KMS-11 (cell line): ENCODE data around the gene CEP63.

Source experiments
- H2AFZ ChIP-seq: fragments of 200-600 bp; sonication (generic); 2 replicates; pipeline ENCODE4 v1.6.1; 2016; ENCODE audit warnings: antibody characterized with exemption, mixed run types, low read depth
- H3K27ac ChIP-seq: fragments of 200-600 bp; sonication (generic); 2 replicates; pipeline ENCODE4 v1.6.1; 2016; ENCODE audit warnings: mild to moderate bottlenecking, mixed run types
- H3K27me3 ChIP-seq: fragments of 200-600 bp; sonication (generic); 2 replicates; pipeline ENCODE4 v1.6.1; 2017; ENCODE audit warnings: mild to moderate bottlenecking, low read depth, mixed run types, moderate library complexity; ENCODE audit not compliant: insufficient read depth
- H3K36me3 ChIP-seq: fragments of 200-600 bp; sonication (generic); 2 replicates; pipeline ENCODE4 v1.6.1; 2017; ENCODE audit warnings: mild to moderate bottlenecking, mixed run types; ENCODE audit not compliant: insufficient read depth
- H3K4me1 ChIP-seq: fragments of 200-600 bp; sonication (generic); 2 replicates; pipeline ENCODE4 v1.6.1; 2016; ENCODE audit warnings: mild to moderate bottlenecking, low read depth, mixed run types; ENCODE audit not compliant: poor library complexity, severe bottlenecking
- H3K4me2 ChIP-seq: fragments of 200-600 bp; sonication (generic); 2 replicates; pipeline ENCODE4 v1.7.0; 2016; ENCODE audit warnings: mild to moderate bottlenecking, mixed run types
- H3K4me3 ChIP-seq: fragments of 200-600 bp; sonication (generic); IDR thresholded peaks from 2 replicates; pipeline ENCODE4 v1.6.1; 2017; ENCODE audit warnings: low read depth, low read length, mixed read lengths; ENCODE audit not compliant: insufficient read depth
- H3K79me2 ChIP-seq: fragments of 200-600 bp; sonication (generic); 2 replicates; pipeline ENCODE4 v1.6.1; 2016; ENCODE audit warnings: low read depth, mixed run types; ENCODE audit not compliant: insufficient read depth
- H3K9ac ChIP-seq: fragments of 200-600 bp; sonication (generic); 2 replicates; pipeline ENCODE4 v1.6.1; 2016; ENCODE audit warnings: mild to moderate bottlenecking, mixed run types
- H4K20me1 ChIP-seq: fragments of 200-600 bp; sonication (generic); 2 replicates; pipeline ENCODE4 v1.6.1; 2016; ENCODE audit warnings: mild to moderate bottlenecking, mixed run types; ENCODE audit not compliant: insufficient read depth
- CTCF ChIP-seq: fragments of 200-600 bp; sonication (generic); conservative IDR thresholded peaks from 2 replicates; pipeline ENCODE4 v1.6.1; 2017; ENCODE audit warnings: low read depth, mild to moderate bottlenecking, antibody characterized with exemption, low read length, moderate library complexity, mixed read lengths

CEP63 gene

GRCh38 chr3:134474956-134475355, 10.9 kb upstream of the CEP63 start:
- Histone ChIP-seq H3K4me1 (peaks cover 4% of the 10 kb centered on the region), H3K27me3 (no peaks in the 10 kb centered on the region), H2AFZ (no peak overlapping the region), H3K4me2 (no peak overlapping the region), H3K27ac (no peak overlapping the region), H3K9ac (no peak overlapping the region), H3K36me3 (no peaks in the 10 kb centered on the region), H3K79me2 (no peaks in the 10 kb centered on the region), H4K20me1 (no peaks in the 10 kb centered on the region), H3K4me3 (no peak overlapping the region)
- TF ChIP-seq CTCF = no peak

- Histone ChIP-seq H3K4me2 (no peak overlapping the region), H4K20me1 (no peaks in the 10 kb centered on the region), H3K79me2 (no peaks in the 10 kb centered on the region), H3K4me3 (no peak overlapping the region), H3K9ac (no peak overlapping the region), H3K36me3 (no peaks in the 10 kb centered on the region), H2AFZ (no peak overlapping the region), H3K4me1 (peaks cover 4% of the 10 kb centered on the region), H3K27me3 (no peaks in the 10 kb centered on the region), H3K27ac (no peak overlapping the region)
- TF ChIP-seq CTCF = no peak
These were observed 9.6 kb upstream of the CEP63 start for GRCh38 chr3:134476306-134476705.

- no peak overlapping the region for H3K9ac ChIP-seq
- H3K27ac ChIP-seq = no peak overlapping the region
- H3K4me3 ChIP-seq = no peak overlapping the region
- no peaks in the 10 kb centered on the region for H4K20me1 ChIP-seq
- no peak overlapping the region for H2AFZ ChIP-seq
- H3K36me3 ChIP-seq = 0 out of 2 replicates have a peak, but pooled peaks cover 6% of the 10 kb centered on the region
- no peak overlapping the region for H3K4me2 ChIP-seq
- H3K4me1 ChIP-seq = peaks cover 4% of the 10 kb centered on the region
- H3K79me2 ChIP-seq = no peaks in the 10 kb centered on the region
- no peaks in the 10 kb centered on the region for H3K27me3 ChIP-seq
- TF ChIP-seq CTCF = no peak
These were observed 8.9 kb upstream of the CEP63 start for GRCh38 chr3:134477002-134477401.

- H3K27me3 ChIP-seq = no peaks in the 10 kb centered on the region
- TF ChIP-seq CTCF = no peak
- no peak overlapping the region for H2AFZ ChIP-seq
- H3K9ac ChIP-seq = no peak overlapping the region
- peaks cover 4% of the 10 kb centered on the region for H3K4me1 ChIP-seq
- no peaks in the 10 kb centered on the region for H3K79me2 ChIP-seq
- 0 out of 2 replicates have a peak, but pooled peaks cover 6% of the 10 kb centered on the region for H3K36me3 ChIP-seq
- no peak overlapping the region for H3K27ac ChIP-seq
- H3K4me3 ChIP-seq = no peak overlapping the region
- H4K20me1 ChIP-seq = no peaks in the 10 kb centered on the region
- no peak overlapping the region for H3K4me2 ChIP-seq
These were observed 7.9 kb upstream of the CEP63 start for GRCh38 chr3:134477938-134478337.
